GM12878 (cell line): ENCODE data around the gene ATXN2. TPM values are rescaled to one million over a fixed set of nuclear protein-coding genes. Genes with fewer than 3 reads are reported as not detected.

Source experiments
- ATAC-seq: fragments of 200-7000 bp; cut with Tn5 transposase; 3 replicates; pipeline ENCODE4 v1.9.1; 2020; ENCODE audit warnings: mild to moderate bottlenecking, moderate library complexity
- BruUV-seq: library from RNA; stranded (reverse); fragments of 400-500 nt; replicated peaks from 2 replicates; lab custom pipeline; 2021; lab: Mats Ljungman, UMichigan
- CTCF ChIA-PET: fragments of 300-600 bp; sonication (Branson Sonifier 250); formaldehyde crosslinking; extraction: SDS; loops from one replicate; lab custom pipeline; 2021; ENCODE audit warnings: inconsistent platforms; lab: Yijun Ruan, JAX
- POLR2A ChIA-PET: fragments of 350-600 bp; formaldehyde crosslinking; extraction: SDS; loops from one replicate; lab custom pipeline; 2021; ENCODE audit warnings: inconsistent platforms; lab: Charles Lee
- RAD21 ChIA-PET: fragments of 300-600 bp; sonication (Branson Sonifier 250); formaldehyde crosslinking; loops from one replicate; lab custom pipeline; 2023; ENCODE audit warnings: antibody characterized with exemption; ENCODE audit not compliant: unreplicated experiment; lab: Charles Lee
- SMC1A ChIA-PET: fragments of 300-600 bp; sonication (Branson Sonifier 250); formaldehyde crosslinking; loops from one replicate; lab custom pipeline; 2023; ENCODE audit not compliant: unreplicated experiment, uncharacterized antibody; lab: Charles Lee
- DNase-seq: peaks from one replicate; pipeline ENCODE4 v3.0.0-alpha.2; 2011; ENCODE audit warnings: low read depth, low spot score
- FAIRE-seq: peaks from 3 replicates; lab custom pipeline; 2011; peaks lifted over from hg19 to GRCh38; lab: Jason Lieb, UNC
- H2AFZ ChIP-seq: 2 replicates; pipeline ENCODE4 v1.6.0; 2011; ENCODE audit warnings: low read depth, low read length, control low read depth; ENCODE audit not compliant: control insufficient read depth
- H3K27ac ChIP-seq: 2 replicates; pipeline ENCODE4 v1.5.1; 2011; ENCODE audit warnings: control low read depth; ENCODE audit not compliant: control insufficient read depth, insufficient read depth
- H3K27me3 ChIP-seq, 2 experiments: replicated peaks in 1 of 2; 2 replicates each; pipeline versions ENCODE4 v1.6.0 to v1.6.1; 2011; ENCODE audit warnings: low read length in 1 of 2; ENCODE audit not compliant: control insufficient read depth in 2 of 2, insufficient read depth in 2 of 2
- H3K36me3 ChIP-seq, 2 experiments: 2 replicates each; pipeline ENCODE4 v1.5.1; 2011; ENCODE audit warnings: low read length in 1 of 2; ENCODE audit not compliant: control insufficient read depth in 2 of 2, insufficient read depth in 2 of 2
- H3K4me1 ChIP-seq: 2 replicates; pipeline ENCODE4 v1.6.1; 2011; ENCODE audit warnings: mild to moderate bottlenecking, low read length, moderate library complexity, mixed read lengths; ENCODE audit not compliant: control insufficient read depth, insufficient read depth
- H3K4me2 ChIP-seq: 2 replicates; pipeline ENCODE4 v1.6.0; 2011; ENCODE audit warnings: control low read depth; ENCODE audit not compliant: control insufficient read depth, insufficient read depth
- H3K4me3 ChIP-seq: fragments of 200-600 bp; sonication (generic); 2 replicates; pipeline ENCODE4 v1.5.1; 2016
- H3K79me2 ChIP-seq: 2 replicates; pipeline ENCODE4 v1.6.0; 2011; ENCODE audit warnings: low read length; ENCODE audit not compliant: control insufficient read depth, insufficient read depth
- H3K9ac ChIP-seq: 2 replicates; pipeline ENCODE4 v1.8.0; 2011; ENCODE audit warnings: low read length, control low read depth, mixed read lengths; ENCODE audit not compliant: control insufficient read depth, insufficient read depth
- H3K9me3 ChIP-seq: replicated peaks from 3 replicates; pipeline ENCODE4 v1.5.1; 2011; ENCODE audit warnings: mild to moderate bottlenecking, low read length; ENCODE audit not compliant: control insufficient read depth, insufficient read depth
- H4K20me1 ChIP-seq: 2 replicates; pipeline ENCODE4 v1.6.0; 2011; ENCODE audit not compliant: control insufficient read depth, insufficient read depth
- EP300 ChIP-seq, 2 experiments: fragments of 150-350 bp in 1 of 2; IDR thresholded peaks; 2 replicates each; pipeline ENCODE4 v1.6.1; 2011 to 2012; ENCODE audit warnings: low read depth in 2 of 2, low read length in 2 of 2, borderline replicate concordance in 1 of 2, improper control_type of control experiment in 1 of 2, inconsistent platforms in 1 of 2; ENCODE audit not compliant: control insufficient read depth in 1 of 2
- KDM1A ChIP-seq: fragments of 200-600 bp; sonication (generic); IDR thresholded peaks from 2 replicates; pipeline ENCODE4 v1.6.1; 2016; ENCODE audit warnings: borderline replicate concordance
- NFXL1 ChIP-seq: fragments of 450-650 bp; IDR thresholded peaks from 2 replicates; pipeline ENCODE4 v1.6.1; 2017; ENCODE audit warnings: antibody characterized with exemption, mild to moderate bottlenecking, borderline replicate concordance
- NFYA ChIP-seq: IDR thresholded peaks from 2 replicates; pipeline ENCODE4 v1.6.1; 2011; ENCODE audit warnings: low read depth, mild to moderate bottlenecking, low read length, improper control_type of control experiment, borderline replicate concordance
- NFYB ChIP-seq: IDR thresholded peaks from 2 replicates; pipeline ENCODE4 v1.6.1; 2011; ENCODE audit warnings: low read depth, mild to moderate bottlenecking, low read length, improper control_type of control experiment, moderate library complexity; ENCODE audit not compliant: insufficient read depth
- WGBS: methylation state at CpG from one replicate; pipeline ENCODE4 v1.1.6; 2016; ENCODE audit warnings: low lambda C conversion rate; ENCODE audit not compliant: insufficient replicate concordance, insufficient coverage; ENCODE audit errors: missing lambda C conversion rate; 5-methylcytosine and 5-hydroxymethylcytosine counted together
- in situ Hi-C: fragments of 300-500 bp; cut with MboI; formaldehyde crosslinking; loops from 9 replicates; pipeline ENCODE4 v1.14.3; 2018; ENCODE audit warnings: mixed read lengths
- intact Hi-C: fragments of 100-400 bp; cut with micrococcal nuclease; formaldehyde crosslinking; loops from one replicate; pipeline ENCODE4 v1.14.2; 2022; ENCODE audit not compliant: unreplicated experiment
- polyA plus RNA-seq, 11 experiments: library from polyadenylated mRNA; depleted of rRNA in 4 of 11; unstranded in 6 of 11; stranded (reverse) in 5 of 11; fragments of >200 nt; fragmentation: Nextera tagmentation in 4 of 11; fragmentation: Illumina TruSeq in 1 of 11; extraction: Ambion mirVana in 4 of 11; extraction: Trizol in 1 of 11; gene quantifications; 1 replicate in 1 of 11; 2 replicates in 10 of 11; pipeline versions ENCODE4 v1.2.1 to v1.2.3, GENCODE V29; 2011 to 2016; ENCODE audit warnings: inconsistent platforms in 2 of 11, missing spikeins in 2 of 11, low read depth in 1 of 11
- total RNA-seq, 4 experiments: library from RNA; depleted of rRNA in 3 of 4; stranded (reverse); fragments of >200 nt in 3 of 4; fragmentation: Illumina TruSeq in 1 of 4; extraction: Trizol in 1 of 4; gene quantifications; 2 replicates each; pipeline versions ENCODE4 v1.2.1 to v1.2.3, GENCODE V29; 2013 to 2021
- TF ChIP-seq, protein P1 (sequence below): fragments of 450-650 bp; IDR thresholded peaks from 2 replicates; pipeline ENCODE4 v1.6.1; 2017; ENCODE audit warnings: antibody characterized with exemption, mild to moderate bottlenecking, moderate library complexity
- TF ChIP-seq, protein P2 (sequence below): IDR thresholded peaks from 2 replicates; pipeline ENCODE4 v1.6.1; 2012; ENCODE audit warnings: mild to moderate bottlenecking, low read depth, low read length
- TF ChIP-seq, protein P3 (sequence below): fragments of 450-650 bp; formaldehyde crosslinking; IDR thresholded peaks from 2 replicates; pipeline ENCODE4 v1.4.0; 2022; ENCODE audit warnings: mild to moderate bottlenecking, moderate library complexity
- TF ChIP-seq, protein P4 (sequence below): fragments of 450-650 bp; IDR thresholded peaks from 2 replicates; pipeline ENCODE4 v1.6.1; 2017; ENCODE audit warnings: borderline replicate concordance

ATXN2 gene
- total and polyA plus RNA-seq, 10 of the 15 experiments (the other 5 are each of a cell fraction or from before 2014, with no cell fraction given), result 8.8 to 31.5 (median 19.0) TPM

GRCh38 chr12:111410431-111411184 lies 188.5 kb downstream of the ATXN2 start:
- Histone ChIP-seq H3K9ac (peak overlapping the region; percentile 95), H3K27me3 (no peaks in the 10 kb centered on the region), H3K4me3 (peak overlapping the region; percentile 96), H3K79me2 (peaks cover 95% of the 10 kb centered on the region), H3K4me1 (peaks cover 49% of the 10 kb centered on the region), H3K36me3 (peaks cover 2 to 14% of the 10 kb centered on the region in 2 experiments), H2AFZ (no peak overlapping the region), H4K20me1 (peaks cover 18% of the 10 kb centered on the region), H3K9me3 (no peaks in the 10 kb centered on the region), H3K4me2 (peak overlapping the region; percentile 96), H3K27ac (peak overlapping the region; percentile 91)
- in situ Hi-C loops (no loop called here), intact Hi-C loops (no loop called here)
- ChIA-PET POLR2A (interaction anchor here (0.6 to 13.2 kb wide), 6 partner anchors 13 to 638 kb away, joined by 4 to 188 read pairs (median 9); no protein-coding TSS in a partner anchor), SMC1A (interaction anchor here (1.3 to 22.6 kb wide), 7 partner anchors 7 to 46 kb away, joined by 4 to 605 read pairs (median 40); no protein-coding TSS in a partner anchor), CTCF (interaction anchor here (3.3 to 27.0 kb wide), 5 partner anchors 13 to 40 kb away, joined by 23 to 1117 read pairs (median 29); no protein-coding TSS in a partner anchor), RAD21 (interaction anchor here (3.0 to 19.6 kb wide), 3 partner anchors 13 to 34 kb away, joined by 22 to 804 read pairs (median 41); no protein-coding TSS in a partner anchor)
- DNase-seq (no peak), ATAC-seq (no peak), FAIRE-seq (peak; percentile 54)
- BruUV-seq, result no TSS peak
- 28% methylated on average over 12 of the region's 12 CpGs for WGBS
- TF ChIP-seq, protein P1, sequence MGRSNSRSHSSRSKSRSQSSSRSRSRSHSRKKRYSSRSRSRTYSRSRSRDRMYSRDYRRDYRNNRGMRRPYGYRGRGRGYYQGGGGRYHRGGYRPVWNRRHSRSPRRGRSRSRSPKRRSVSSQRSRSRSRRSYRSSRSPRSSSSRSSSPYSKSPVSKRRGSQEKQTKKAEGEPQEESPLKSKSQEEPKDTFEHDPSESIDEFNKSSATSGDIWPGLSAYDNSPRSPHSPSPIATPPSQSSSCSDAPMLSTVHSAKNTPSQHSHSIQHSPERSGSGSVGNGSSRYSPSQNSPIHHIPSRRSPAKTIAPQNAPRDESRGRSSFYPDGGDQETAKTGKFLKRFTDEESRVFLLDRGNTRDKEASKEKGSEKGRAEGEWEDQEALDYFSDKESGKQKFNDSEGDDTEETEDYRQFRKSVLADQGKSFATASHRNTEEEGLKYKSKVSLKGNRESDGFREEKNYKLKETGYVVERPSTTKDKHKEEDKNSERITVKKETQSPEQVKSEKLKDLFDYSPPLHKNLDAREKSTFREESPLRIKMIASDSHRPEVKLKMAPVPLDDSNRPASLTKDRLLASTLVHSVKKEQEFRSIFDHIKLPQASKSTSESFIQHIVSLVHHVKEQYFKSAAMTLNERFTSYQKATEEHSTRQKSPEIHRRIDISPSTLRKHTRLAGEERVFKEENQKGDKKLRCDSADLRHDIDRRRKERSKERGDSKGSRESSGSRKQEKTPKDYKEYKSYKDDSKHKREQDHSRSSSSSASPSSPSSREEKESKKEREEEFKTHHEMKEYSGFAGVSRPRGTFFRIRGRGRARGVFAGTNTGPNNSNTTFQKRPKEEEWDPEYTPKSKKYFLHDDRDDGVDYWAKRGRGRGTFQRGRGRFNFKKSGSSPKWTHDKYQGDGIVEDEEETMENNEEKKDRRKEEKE, result no peak
- TF ChIP-seq, protein P2, sequence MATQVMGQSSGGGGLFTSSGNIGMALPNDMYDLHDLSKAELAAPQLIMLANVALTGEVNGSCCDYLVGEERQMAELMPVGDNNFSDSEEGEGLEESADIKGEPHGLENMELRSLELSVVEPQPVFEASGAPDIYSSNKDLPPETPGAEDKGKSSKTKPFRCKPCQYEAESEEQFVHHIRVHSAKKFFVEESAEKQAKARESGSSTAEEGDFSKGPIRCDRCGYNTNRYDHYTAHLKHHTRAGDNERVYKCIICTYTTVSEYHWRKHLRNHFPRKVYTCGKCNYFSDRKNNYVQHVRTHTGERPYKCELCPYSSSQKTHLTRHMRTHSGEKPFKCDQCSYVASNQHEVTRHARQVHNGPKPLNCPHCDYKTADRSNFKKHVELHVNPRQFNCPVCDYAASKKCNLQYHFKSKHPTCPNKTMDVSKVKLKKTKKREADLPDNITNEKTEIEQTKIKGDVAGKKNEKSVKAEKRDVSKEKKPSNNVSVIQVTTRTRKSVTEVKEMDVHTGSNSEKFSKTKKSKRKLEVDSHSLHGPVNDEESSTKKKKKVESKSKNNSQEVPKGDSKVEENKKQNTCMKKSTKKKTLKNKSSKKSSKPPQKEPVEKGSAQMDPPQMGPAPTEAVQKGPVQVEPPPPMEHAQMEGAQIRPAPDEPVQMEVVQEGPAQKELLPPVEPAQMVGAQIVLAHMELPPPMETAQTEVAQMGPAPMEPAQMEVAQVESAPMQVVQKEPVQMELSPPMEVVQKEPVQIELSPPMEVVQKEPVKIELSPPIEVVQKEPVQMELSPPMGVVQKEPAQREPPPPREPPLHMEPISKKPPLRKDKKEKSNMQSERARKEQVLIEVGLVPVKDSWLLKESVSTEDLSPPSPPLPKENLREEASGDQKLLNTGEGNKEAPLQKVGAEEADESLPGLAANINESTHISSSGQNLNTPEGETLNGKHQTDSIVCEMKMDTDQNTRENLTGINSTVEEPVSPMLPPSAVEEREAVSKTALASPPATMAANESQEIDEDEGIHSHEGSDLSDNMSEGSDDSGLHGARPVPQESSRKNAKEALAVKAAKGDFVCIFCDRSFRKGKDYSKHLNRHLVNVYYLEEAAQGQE, result no peak
- TF ChIP-seq KDM1A (no peak), NFYA (no peak), EP300 (IDR thresholded peaks at IDR 0.05; ENCODE audit: borderline replicate concordance in 1 of 2, control insufficient read depth in 1 of 2, low read depth in 2 of 2, low read length in 2 of 2) (no peak), NFXL1 (no peak), NFYB (no peak)
- TF ChIP-seq, protein P3, sequence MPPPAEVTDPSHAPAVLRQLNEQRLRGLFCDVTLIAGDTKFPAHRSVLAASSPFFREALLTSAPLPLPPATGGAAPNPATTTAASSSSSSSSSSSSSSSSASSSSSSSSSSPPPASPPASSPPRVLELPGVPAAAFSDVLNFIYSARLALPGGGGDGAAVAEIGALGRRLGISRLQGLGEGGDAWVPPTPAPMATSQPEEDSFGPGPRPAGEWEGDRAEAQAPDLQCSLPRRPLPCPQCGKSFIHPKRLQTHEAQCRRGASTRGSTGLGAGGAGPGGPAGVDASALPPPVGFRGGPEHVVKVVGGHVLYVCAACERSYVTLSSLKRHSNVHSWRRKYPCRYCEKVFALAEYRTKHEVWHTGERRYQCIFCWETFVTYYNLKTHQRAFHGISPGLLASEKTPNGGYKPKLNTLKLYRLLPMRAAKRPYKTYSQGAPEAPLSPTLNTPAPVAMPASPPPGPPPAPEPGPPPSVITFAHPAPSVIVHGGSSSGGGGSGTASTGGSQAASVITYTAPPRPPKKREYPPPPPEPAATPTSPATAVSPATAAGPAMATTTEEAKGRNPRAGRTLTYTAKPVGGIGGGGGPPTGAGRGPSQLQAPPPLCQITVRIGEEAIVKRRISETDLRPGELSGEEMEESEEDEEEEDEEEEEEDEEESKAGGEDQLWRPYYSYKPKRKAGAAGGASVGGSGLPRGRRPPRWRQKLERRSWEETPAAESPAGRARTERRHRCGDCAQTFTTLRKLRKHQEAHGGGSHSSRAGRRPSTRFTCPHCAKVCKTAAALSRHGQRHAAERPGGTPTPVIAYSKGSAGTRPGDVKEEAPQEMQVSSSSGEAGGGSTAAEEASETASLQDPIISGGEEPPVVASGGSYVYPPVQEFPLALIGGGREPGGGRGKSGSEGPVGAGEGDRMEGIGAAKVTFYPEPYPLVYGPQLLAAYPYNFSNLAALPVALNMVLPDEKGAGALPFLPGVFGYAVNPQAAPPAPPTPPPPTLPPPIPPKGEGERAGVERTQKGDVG, result no peak
- TF ChIP-seq, protein P4, sequence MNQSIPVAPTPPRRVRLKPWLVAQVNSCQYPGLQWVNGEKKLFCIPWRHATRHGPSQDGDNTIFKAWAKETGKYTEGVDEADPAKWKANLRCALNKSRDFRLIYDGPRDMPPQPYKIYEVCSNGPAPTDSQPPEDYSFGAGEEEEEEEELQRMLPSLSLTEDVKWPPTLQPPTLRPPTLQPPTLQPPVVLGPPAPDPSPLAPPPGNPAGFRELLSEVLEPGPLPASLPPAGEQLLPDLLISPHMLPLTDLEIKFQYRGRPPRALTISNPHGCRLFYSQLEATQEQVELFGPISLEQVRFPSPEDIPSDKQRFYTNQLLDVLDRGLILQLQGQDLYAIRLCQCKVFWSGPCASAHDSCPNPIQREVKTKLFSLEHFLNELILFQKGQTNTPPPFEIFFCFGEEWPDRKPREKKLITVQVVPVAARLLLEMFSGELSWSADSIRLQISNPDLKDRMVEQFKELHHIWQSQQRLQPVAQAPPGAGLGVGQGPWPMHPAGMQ, result no peak
